Measurements from ENCODE around the gene NOXA1. TPM values are rescaled to one million over a fixed set of nuclear protein-coding genes. Genes with fewer than 3 reads are reported as not detected.

NOXA1 gene
- total and polyA plus RNA-seq, 9 of the 15 experiments (the other 6 are each of a cell fraction or from before 2014, with no cell fraction given) = 0.07 to 1.2 (median 0.20) TPM; not detected in 4

GRCh38 chr9:137482094-137482781 lies 59.0 kb downstream of the NOXA1 start (continued):
- TF ChIP-seq MNT (conservative IDR thresholded peaks at IDR 0.05) = peak; percentile 45 to 67; a peak in 3 of 4 replicates
- TF ChIP-seq CEBPG (CRISPR knock-in tag; IDR thresholded peaks at IDR 0.05) = no peak
- TF ChIP-seq CEBPG (tag; conservative IDR thresholded peaks at IDR 0.05 in 1 of 2, IDR thresholded peaks at IDR 0.05 in 1 of 2) = peak in 1 of 2 experiments; percentile 39; a peak in 2 of 4 replicates
- no peak for TF ChIP-seq E2F1 (CRISPR knock-in tag; IDR thresholded peaks at IDR 0.05)
- no peak for TF ChIP-seq ARHGAP35 (IDR thresholded peaks at IDR 0.05; ENCODE audit: partially characterized antibody)
- no peak for TF ChIP-seq ILF3 (IDR thresholded peaks at IDR 0.05; ENCODE audit: borderline replicate concordance)
- no peak for TF ChIP-seq TEAD2 (tag; IDR thresholded peaks at IDR 0.05)
- TF ChIP-seq CSDE1 (IDR thresholded peaks at IDR 0.05) = no peak
- no peak for TF ChIP-seq IFI16 (CRISPR knock-in tag; IDR thresholded peaks at IDR 0.05)
- TF ChIP-seq ASH1L (IDR thresholded peaks at IDR 0.05; ENCODE audit: borderline replicate concordance, low read depth, partially characterized antibody) = no peak
- TF ChIP-seq GABPA (tag; conservative IDR thresholded peaks at IDR 0.05; ENCODE audit: low read depth) = no peak
- no peak for TF ChIP-seq FOXJ3 (CRISPR knock-in tag; IDR thresholded peaks at IDR 0.05)
- TF ChIP-seq TRIM24 (IDR thresholded peaks at IDR 0.05) = peak; percentile 41 to 55; a peak in 2 of 4 replicates
- 0 out of 2 replicates have a peak, but pooled peaks have one; percentile 23 for TF ChIP-seq ZNF449 (CRISPR knock-in tag; IDR thresholded peaks at IDR 0.05)
- peak; percentile 61 for TF ChIP-seq ZNF589 (CRISPR knock-in tag; IDR thresholded peaks at IDR 0.05; ENCODE audit: low read depth)
- no peak for TF ChIP-seq HNRNPH1 (optimal IDR thresholded peaks at IDR 0.05; ENCODE audit: low read depth, low read length)
